G401.6 (cell line): ENCODE results near the gene SLC9A9.
"Not testable (repeated sequence)": the region's sequence is repeated elsewhere in the genome, so short reads cannot be mapped to it uniquely, and the experiment has no call there.

Experiments used
- FAIRE-seq: peaks from 2 replicates; lab custom pipeline; 2012; peaks lifted over from hg19 to GRCh38; lab: Jason Lieb, UNC

Gene SLC9A9

GRCh38 chr3:143551761-143552160 lies 296.5 kb downstream of the SLC9A9 start:
- FAIRE-seq, result no peak

DNA sequence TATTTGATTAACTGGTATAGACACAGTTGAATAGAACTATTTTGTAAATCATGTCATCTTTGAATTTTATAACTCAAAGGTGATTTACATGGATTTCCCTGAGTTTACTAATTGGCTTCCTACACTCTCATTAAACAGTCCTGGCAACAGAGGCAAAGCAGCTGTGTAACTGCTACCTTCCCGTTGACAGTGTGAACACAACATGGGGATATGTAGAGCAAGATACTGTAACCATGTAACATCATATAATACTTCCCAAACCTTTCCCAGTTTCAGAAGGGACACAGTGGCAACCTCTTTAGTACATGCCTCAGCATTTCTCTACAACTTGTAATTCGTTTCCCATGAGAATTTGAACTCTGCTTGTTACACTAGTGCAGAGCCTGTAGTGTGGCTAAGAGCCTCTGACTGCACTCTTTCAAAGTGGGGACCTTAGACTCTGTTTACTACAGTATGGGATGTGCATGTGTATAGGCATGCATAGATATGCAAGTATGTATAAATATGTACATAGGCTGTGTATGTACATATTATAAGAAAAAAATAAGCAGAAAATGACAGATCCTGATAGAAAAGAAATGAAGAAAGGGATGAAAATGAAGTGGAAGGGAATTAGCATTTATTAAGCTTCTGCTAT lies 299.3 kb downstream of the SLC9A9 start:
- FAIRE-seq, result no peak

DNA sequence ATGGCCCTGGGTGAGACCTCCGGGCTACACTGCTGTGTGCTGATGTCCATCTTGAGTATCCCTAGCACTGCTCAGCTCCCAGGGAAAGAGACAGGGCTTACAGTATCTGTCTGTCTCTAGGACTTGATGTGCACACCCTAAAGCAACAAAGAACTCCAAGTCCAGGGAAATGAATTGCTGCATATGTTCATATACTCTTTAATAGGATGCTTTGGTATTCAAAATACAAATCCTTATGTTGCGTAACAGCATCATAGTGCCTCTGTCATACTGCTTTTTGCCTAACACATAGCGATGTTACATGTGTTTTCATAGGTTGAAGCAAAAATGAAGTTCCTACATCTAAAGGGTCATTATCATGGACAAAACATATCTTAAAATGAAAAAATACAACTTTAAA lies 299.9 kb downstream of the SLC9A9 start:
- no peak for FAIRE-seq

GRCh38 chr3:143538577-143538981 lies 309.7 kb downstream of the SLC9A9 start:
- FAIRE-seq, result no peak

GRCh38 chr3:143538061-143538460 lies 310.2 kb downstream of the SLC9A9 start:
- no peak for FAIRE-seq

DNA sequence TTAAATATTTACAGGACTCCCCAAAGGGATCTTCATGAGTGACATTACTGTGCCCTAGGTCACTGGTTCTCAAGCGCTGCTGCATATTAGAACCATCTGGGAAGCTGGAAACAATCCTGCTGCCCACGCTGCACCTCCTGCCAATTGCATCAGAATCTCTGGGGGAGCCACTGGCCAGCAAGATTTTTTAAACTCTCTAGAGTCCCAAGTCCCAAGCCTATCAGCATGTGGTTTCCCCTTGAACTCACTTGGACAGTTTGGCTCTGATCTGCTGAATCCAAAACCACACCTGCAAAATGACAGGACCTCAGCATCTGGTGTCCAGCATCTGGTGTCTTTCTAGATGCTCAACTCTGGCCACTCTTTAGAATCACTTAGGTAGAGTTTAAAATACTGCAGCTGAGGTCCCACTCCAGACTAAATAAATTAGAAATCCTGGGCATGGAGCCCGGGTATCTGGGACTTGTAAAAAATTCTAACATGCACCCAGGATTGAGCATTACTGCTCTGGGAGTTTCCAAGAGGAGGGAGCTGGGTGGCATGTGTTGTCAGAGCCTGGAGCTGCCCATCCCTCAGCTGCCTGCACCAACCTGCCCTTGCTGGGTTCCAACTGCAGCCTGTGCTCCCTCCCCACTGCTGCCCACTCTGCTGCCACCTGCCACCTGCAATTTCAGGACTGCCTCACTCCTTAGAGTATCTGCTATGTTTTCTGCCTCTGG lies 311.3 kb downstream of the SLC9A9 start:
- no peak for FAIRE-seq

GRCh38 chr3:143535994-143536784 lies 312.1 kb downstream of the SLC9A9 start:
- FAIRE-seq, result no peak

DNA sequence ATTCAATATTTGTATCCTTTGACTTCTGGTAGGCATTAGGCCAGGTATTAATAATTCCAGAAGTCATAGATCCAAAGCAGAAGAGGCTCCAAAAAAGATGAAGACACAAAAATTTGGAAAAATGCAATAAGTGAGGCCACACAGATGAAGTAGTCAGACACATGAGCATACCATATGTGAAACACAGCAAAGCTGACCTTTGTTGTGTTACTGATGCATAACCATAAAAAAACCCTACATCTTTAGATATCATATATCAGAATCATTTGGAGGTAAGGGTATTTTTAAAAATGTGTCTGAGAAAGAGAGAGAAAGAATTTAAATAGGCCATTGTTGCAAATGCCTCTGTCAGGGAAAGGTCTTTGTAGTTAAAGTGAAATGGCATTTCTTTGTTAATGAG lies 314.9 kb downstream of the SLC9A9 start:
- no peak for FAIRE-seq

GRCh38 chr3:143532091-143532490 lies 316.2 kb downstream of the SLC9A9 start:
- FAIRE-seq, result no peak

- FAIRE-seq, result no peak
Observed at GRCh38 chr3:143531101-143531500, 317.2 kb downstream of the SLC9A9 start.

DNA sequence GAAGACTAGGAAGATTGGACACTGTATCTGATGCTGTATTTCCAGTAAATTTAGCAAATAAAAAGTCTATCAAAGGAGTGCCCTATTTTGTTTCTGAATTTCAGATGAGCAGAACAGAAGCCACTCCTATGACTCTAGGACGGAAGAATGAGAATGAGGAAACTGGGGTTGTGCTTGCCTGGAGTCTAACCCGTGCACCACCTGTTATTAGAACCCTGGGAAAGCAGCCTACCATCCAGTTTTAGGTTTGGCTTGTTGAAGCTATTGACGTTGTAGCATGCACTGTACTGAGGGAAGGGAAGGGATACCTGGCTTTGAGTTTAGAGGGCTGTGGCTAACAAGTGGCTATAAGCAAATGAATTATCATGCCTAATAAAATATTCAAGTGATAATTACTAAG lies 318.5 kb downstream of the SLC9A9 start:
- no peak for FAIRE-seq

DNA sequence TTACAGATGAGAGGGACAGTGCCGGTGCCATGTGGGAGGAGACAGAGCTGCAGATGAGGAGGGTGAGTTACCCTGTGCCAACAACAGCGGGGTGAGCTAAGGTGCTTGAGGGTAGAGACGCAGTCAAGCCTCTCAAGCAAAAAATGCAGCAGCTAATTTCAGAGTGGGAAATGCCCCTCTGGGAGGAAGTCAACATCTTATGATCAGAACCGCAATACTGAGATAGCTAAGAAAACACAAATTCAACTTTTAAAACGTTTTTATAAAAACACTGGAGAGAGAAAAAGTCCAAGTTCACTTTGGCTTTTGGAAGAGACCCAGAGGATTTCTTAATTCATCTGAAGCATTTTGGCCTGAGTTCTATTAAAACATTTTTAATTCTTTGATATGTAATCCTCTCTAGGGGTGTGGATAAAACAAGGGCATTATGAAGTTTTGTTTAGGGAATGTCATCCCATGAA lies 319.2 kb downstream of the SLC9A9 start:
- FAIRE-seq, result no peak

- no peak for FAIRE-seq
Observed at GRCh38 chr3:143526011-143526545, 322.2 kb downstream of the SLC9A9 start.

DNA sequence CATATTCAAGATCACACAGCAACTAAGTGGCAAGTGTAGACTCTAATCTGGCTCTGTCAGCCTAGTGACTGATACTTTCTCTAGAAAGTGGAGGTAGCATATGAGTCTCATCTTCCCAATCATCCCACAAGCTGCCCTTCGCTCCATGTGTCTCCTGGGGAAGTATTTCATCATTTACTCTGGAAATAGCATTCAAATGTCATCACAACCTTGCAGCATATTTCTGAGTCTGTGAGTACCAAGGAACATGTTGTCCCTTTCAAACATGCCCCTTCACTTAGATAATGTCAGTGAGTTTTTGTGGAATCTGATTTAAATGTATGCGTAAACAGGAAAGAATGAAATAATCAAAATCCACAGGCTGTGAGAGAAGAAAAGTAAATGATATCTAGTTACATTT lies 322.9 kb downstream of the SLC9A9 start:
- FAIRE-seq, result no peak

- FAIRE-seq, result no peak
Observed at GRCh38 chr3:143521803-143522202, 326.5 kb downstream of the SLC9A9 start.

GRCh38 chr3:143517131-143517530 lies 331.1 kb downstream of the SLC9A9 start:
- not testable (repeated sequence) for FAIRE-seq

DNA sequence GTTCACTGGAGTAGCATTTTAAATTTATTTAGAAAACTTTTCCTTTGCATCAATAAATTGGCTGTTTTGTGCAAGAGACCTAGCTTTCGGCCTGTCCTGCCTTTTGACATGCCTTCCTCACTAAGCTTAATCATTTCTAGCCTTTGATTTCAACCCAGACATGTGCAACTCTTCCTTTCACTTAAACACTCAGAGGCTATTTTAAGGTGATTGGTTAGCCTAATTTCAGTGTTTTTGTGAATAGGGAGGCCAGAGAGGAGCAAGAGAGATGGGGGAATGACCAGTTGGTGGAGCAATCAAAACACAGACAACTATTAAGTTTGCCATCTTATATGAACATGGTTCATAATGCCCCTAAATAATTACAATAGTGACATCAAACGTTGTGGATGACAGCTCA lies 333.4 kb downstream of the SLC9A9 start:
- no peak for FAIRE-seq

DNA sequence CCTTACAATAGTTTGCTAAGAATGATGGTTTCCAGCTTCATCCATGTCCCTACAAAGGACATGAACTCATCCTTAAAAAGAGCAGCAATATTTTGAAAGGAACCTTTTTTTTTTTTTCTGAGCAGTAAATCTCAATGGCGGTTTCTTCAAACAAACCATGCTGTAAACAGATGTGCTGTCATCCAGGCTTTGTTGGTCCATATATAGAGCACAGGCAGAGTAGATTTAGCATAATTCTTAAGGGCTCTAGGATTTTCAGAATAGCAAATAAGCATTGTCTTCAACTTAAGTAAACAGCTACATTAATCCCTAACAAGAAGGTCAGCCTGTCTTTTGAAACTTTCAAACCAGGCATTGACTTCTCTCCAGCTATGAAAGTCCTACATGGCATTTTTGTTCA lies 334.2 kb downstream of the SLC9A9 start:
- no peak for FAIRE-seq

DNA sequence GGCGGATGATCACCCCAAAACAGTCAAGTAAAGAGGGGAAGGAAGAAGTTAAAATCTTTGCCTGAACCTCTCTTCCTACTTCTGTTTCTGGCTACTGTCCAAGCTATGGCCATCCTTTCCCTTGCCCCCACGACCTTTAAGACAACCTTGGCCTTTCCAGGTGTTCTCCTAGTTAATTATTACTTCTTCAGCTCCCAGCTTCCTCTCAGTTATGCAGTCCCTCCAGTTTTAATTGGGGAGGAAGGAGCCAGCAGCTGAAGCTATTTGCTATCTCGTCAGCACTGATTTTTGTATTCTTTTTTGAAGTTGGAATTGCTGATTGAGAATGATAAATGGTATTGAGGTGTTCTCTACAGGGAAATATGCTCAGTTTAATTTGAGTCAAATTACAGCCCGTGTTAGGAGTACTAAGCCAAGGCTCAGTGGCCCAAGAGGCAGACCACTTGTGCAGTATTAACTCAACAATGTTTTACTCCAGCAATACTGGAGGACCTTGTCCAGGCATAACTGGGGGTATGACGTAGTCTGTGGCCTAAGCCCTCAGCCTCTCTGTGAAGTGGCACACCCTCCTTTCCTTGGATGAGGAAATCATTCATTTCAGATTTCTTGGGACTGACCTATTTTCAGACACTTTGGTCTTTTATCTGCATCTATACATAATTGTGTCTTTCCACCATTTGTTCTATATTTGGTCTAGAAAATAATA lies 336.9 kb downstream of the SLC9A9 start:
- FAIRE-seq, result no peak

- FAIRE-seq, result no peak
Observed at GRCh38 chr3:143510601-143511000, 337.7 kb downstream of the SLC9A9 start.

- no peak for FAIRE-seq
Observed at GRCh38 chr3:143507735-143508580, 340.3 kb downstream of the SLC9A9 start.
